ENCODE data around the gene RBMX2. TPM values are rescaled to one million over a fixed set of nuclear protein-coding genes. Genes with fewer than 3 reads are reported as not detected.

Gene RBMX2
- total RNA-seq, 3 donors from 2014 or later = 14.7 to 18.1 (median 15.0) TPM

Other genes with a start within 250 kb of the RBMX2 start
- 10 to 100 TPM; 45.3 to 66.9 (median 50.0) TPM for gene AIFM1, start 236.1 kb upstream of the RBMX2 start, total RNA-seq
- gene RAB33A, start 230.0 kb upstream of the RBMX2 start, total RNA-seq = under 1 TPM; 0.38 to 0.55 (median 0.47) TPM
- gene ZNF280C, start 133.1 kb upstream of the RBMX2 start, total RNA-seq = 1 to 10 TPM; 2.3 to 4.3 (median 3.2) TPM
- 10 to 100 TPM in 2 of 3 donors, 1 to 10 TPM in 1; 8.3 to 12.9 (median 12.7) TPM for gene SLC25A14, start 62.1 kb upstream of the RBMX2 start, total RNA-seq
- under 1 TPM in 1 of 3 donors, not detected in 2; 0.29 TPM for gene GPR119, start 16.3 kb upstream of the RBMX2 start, total RNA-seq